Peyer's patch (tissue), 4 donors: ENCODE data around the gene LAMC3.

Experiments
- CTCF ChIP-seq, 6 experiments: fragments of 450-650 bp in 4 of 6; fragments of 200-600 bp in 2 of 6; sonication (generic) in 1 of 6; IDR thresholded peaks; one replicate each; pipeline ENCODE4 v1.5.1; 2017 to 2019; ENCODE audit warnings: antibody characterized with exemption in 6 of 6, mild to moderate bottlenecking in 3 of 6, moderate library complexity in 1 of 6
- POLR2A ChIP-seq, 2 donors: fragments of 450-650 bp; IDR thresholded peaks; one replicate each; pipeline ENCODE4 v1.5.1; 2017; ENCODE audit warnings: antibody characterized with exemption in 2 of 2, mild to moderate bottlenecking in 2 of 2, moderate library complexity in 2 of 2

- TF ChIP-seq CTCF (IDR thresholded peaks at IDR 0.05), result no peak
- TF ChIP-seq POLR2A (IDR thresholded peaks at IDR 0.05), result no peak
Observed at GRCh38 chr9:131062969-131063368, 54.0 kb downstream of the LAMC3 start.
